ENCODE measurements around the gene CTNNA3. TPM values are rescaled to one million over a fixed set of nuclear protein-coding genes. Genes with fewer than 3 reads are reported as not detected.

Gene CTNNA3
- polyA plus RNA-seq, 1 experiment = not detected

DNA sequence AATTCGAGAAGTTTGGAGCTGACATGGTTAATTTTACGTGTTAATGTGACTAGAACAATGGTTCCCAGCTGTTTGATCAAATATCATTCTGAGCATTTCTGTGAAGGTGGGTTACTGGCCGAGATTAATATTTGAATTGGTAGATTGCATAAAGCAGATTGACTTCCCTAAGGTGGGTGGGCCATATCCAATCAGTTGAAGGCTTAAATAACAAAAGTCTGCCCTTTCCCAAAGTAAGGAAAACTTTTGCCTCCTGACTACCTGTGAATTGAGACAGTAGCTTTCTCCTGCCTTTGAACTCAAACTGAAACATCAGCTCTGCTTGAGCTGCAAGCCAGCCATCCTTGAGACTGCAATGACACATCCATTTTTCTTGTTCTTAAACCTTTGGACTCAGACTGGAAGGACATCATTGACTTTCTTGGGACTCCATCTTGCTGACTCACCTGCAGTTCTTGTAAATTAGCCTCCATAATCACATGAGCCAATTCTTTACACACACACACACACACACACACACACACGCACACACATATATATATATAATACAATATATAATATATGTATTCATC lies 833.2 kb downstream of the CTNNA3 start:
- DNase-seq (ENCODE audit: low read depth) = no peak
- Histone ChIP-seq H3K36me3 (ENCODE audit: control insufficient read depth, insufficient read depth, low read length) (no peaks in the 10 kb centered on the region), H3K4me3 (ENCODE audit: low read depth, low read length) (no peak overlapping the region), H3K27me3 (ENCODE audit: control insufficient read depth, insufficient read depth, low read length) (no peaks in the 10 kb centered on the region)
- CTCF ChIA-PET = no interaction called here
- POLR2A ChIA-PET = no interaction called here
- TF ChIP-seq, protein P1, sequence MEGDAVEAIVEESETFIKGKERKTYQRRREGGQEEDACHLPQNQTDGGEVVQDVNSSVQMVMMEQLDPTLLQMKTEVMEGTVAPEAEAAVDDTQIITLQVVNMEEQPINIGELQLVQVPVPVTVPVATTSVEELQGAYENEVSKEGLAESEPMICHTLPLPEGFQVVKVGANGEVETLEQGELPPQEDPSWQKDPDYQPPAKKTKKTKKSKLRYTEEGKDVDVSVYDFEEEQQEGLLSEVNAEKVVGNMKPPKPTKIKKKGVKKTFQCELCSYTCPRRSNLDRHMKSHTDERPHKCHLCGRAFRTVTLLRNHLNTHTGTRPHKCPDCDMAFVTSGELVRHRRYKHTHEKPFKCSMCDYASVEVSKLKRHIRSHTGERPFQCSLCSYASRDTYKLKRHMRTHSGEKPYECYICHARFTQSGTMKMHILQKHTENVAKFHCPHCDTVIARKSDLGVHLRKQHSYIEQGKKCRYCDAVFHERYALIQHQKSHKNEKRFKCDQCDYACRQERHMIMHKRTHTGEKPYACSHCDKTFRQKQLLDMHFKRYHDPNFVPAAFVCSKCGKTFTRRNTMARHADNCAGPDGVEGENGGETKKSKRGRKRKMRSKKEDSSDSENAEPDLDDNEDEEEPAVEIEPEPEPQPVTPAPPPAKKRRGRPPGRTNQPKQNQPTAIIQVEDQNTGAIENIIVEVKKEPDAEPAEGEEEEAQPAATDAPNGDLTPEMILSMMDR (IDR thresholded peaks at IDR 0.05; ENCODE audit: insufficient read depth, low read depth, low read length) = no peak

DNA sequence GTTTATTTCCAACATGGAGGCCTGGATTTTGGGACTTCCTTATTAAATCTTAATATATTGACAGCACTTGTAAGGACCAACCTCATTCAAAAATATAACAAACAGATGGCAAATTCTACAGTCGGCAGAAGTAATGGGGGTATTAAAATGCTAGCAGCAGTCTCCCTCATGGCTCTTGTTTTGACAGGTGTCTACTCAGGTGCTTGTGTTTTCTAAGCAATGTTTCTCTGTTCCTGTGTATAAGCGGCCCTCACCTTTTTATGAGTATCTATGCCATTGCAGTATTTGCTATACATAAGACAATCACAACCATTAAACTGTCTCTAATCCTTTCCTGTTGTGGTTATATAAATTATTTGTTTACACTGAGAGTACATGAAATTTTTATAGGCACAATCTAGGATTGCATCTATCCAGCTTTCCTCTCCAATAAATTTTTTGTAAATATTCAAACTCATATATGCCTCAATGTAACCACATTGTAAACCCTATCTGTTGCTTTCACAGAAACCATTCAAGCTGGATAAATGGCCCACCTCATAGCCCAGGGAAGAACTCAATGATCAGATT lies 835.5 kb downstream of the CTNNA3 start:
- no peaks in the 10 kb centered on the region for H3K27me3 ChIP-seq (ENCODE audit: control insufficient read depth, insufficient read depth, low read length)
- TF ChIP-seq, protein P1 (IDR thresholded peaks at IDR 0.05; ENCODE audit: insufficient read depth, low read depth, low read length) = no peak
- H3K36me3 ChIP-seq (ENCODE audit: control insufficient read depth, insufficient read depth, low read length) = no peaks in the 10 kb centered on the region
- ChIA-PET POLR2A (no interaction called here), CTCF (no interaction called here)
- no peak for DNase-seq (ENCODE audit: low read depth)
- H3K4me3 ChIP-seq (ENCODE audit: low read depth, low read length) = no peak overlapping the region

DNA sequence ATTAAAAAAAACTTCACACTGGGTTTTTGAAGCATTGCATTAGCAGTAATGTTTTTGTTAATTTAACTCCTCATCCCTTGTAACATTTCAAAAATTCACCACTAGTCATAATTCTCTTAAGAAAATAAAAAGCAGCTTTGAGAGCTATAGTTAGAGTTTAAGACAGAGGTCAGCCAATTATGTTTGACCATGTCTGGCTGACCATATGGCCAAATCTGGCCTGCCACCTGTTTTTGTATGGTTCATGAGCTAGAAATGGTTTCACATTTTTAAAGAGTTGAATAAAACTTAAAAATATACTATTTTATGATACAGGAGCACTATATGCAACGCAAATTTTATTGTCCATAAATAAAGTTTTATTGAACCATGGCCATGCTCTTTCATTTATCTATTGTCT lies 843.2 kb downstream of the CTNNA3 start:
- H3K36me3 ChIP-seq (ENCODE audit: control insufficient read depth, insufficient read depth, low read length) = no peaks in the 10 kb centered on the region
- CTCF ChIA-PET = no interaction called here

DNA sequence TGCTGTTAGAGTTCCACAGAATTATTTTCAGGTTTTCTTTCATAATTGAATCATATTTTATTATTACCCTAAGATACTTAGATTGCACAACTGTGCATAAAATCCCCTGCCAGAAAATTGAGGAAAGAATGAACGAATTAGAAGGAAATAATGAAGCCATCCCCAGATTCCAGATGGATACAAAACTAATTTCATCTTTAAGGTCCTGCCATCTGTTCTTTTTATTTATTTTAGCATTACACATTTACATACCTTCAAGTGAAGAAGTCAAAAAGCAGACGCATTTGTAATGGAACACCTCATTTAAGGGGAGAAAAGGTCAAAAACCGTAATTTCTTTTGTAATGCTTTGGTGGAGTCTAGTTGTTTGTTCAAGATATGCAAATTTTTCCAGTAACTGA lies 847.1 kb downstream of the CTNNA3 start:
- DNase-seq (ENCODE audit: low read depth) = no peak
- POLR2A ChIA-PET = no interaction called here
- TF ChIP-seq, protein P1 (IDR thresholded peaks at IDR 0.05; ENCODE audit: insufficient read depth, low read depth, low read length) = no peak
- H3K27me3 ChIP-seq (ENCODE audit: control insufficient read depth, insufficient read depth, low read length) = no peaks in the 10 kb centered on the region
- CTCF ChIA-PET = no interaction called here
- no peak overlapping the region for H3K4me3 ChIP-seq (ENCODE audit: low read depth, low read length)
- no peaks in the 10 kb centered on the region for H3K36me3 ChIP-seq (ENCODE audit: control insufficient read depth, insufficient read depth, low read length)

More for the DNA sequence above, 843.2 kb downstream of the CTNNA3 start:
- POLR2A ChIA-PET = no interaction called here
- TF ChIP-seq, protein P1 (IDR thresholded peaks at IDR 0.05; ENCODE audit: insufficient read depth, low read depth, low read length) = no peak
- no peak for DNase-seq (ENCODE audit: low read depth)
- no peaks in the 10 kb centered on the region for H3K27me3 ChIP-seq (ENCODE audit: control insufficient read depth, insufficient read depth, low read length)
- H3K4me3 ChIP-seq (ENCODE audit: low read depth, low read length) = no peak overlapping the region

DNA sequence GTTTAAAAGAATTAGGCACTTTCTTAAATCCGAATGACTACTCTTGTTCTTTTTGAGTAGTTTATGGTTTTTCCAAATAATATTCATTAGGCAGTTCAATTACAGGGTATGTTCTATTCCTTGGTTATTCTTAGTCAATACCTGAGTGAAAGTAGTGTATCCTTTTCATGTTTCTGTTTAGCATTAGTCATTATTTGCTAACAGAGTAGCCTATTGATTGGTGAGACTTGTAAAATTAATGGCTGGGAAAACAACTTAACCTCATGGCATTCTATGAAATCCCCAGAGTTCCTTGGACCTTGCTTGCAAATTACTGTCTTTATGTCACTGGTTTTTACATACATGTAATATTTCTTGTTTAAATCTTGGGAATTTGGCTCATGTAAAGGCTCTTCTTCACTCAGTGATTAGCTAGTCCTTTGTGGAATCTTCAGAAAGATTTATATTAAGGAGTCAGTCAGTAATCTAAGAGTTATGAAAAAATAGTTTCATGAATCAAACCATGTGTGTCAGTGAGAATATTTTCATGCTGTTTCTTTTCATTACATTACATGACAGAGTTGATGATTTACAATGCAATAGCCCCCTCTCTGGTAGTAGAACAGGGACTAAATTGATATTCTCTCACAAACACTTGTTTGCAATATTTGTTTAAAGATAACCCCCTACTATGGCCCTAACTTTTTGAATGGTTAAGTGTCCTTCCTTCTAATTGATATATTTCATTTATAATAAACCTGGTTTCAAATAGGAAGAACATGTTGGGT lies 851.6 kb downstream of the CTNNA3 start:
- ChIA-PET POLR2A (no interaction called here), CTCF (no interaction called here)
- TF ChIP-seq, protein P1 (IDR thresholded peaks at IDR 0.05; ENCODE audit: insufficient read depth, low read depth, low read length) = no peak

More for the DNA sequence above, 851.6 kb downstream of the CTNNA3 start:
- Histone ChIP-seq H3K27me3 (ENCODE audit: control insufficient read depth, insufficient read depth, low read length) (no peaks in the 10 kb centered on the region), H3K36me3 (ENCODE audit: control insufficient read depth, insufficient read depth, low read length) (no peaks in the 10 kb centered on the region), H3K4me3 (ENCODE audit: low read depth, low read length) (no peak overlapping the region)
- no peak for DNase-seq (ENCODE audit: low read depth)

All from BJ (cell line).